ENCODE data around the gene COL7A1. TPM values are rescaled to one million over a fixed set of nuclear protein-coding genes. Genes with fewer than 3 reads are reported as not detected.

COL7A1 gene
- total and polyA plus RNA-seq, 2 of the 13 experiments (the other 11 are each of a cell fraction or from before 2014, with no cell fraction given) = 2.7 to 11.7 TPM

DNA sequence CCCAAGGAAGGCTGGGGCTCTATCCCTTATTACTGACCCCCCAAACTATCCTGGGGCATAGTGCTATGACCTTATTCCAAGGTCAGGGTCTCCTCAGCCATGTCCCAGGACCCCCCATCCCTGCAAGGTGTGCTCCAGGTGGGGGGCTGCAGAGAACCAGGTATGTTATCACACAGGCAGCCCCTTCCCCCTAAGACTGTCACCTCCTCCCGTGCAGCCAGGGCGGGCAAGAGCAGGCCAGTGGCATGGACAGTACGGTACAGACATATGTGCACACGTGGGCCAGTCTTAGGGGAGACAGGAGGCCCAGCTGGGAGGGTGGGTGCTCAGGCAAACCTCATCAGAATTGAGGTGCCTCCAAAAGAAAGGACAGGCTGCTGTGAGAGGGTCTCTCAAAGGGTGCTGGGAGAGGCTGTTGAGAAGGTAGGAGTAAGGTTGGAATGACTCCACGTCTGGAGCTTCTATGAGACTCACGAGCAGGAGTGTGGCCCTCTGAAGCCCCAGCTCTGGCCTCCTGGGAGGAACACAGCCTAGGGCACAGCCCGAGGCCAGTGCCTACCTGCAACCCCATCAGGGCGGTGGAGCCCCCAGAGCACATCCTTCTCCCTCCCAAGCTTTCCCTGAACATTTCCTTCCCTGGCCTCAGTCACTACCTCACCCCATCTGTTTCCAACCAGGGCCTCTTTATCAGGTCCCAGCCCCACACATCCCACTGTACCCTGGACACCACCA, 1.7 kb upstream of the COL7A1 start (continued):
- peak; percentile 38 for TF ChIP-seq AKAP8 (CRISPR knock-in tag; IDR thresholded peaks at IDR 0.05)

DNA sequence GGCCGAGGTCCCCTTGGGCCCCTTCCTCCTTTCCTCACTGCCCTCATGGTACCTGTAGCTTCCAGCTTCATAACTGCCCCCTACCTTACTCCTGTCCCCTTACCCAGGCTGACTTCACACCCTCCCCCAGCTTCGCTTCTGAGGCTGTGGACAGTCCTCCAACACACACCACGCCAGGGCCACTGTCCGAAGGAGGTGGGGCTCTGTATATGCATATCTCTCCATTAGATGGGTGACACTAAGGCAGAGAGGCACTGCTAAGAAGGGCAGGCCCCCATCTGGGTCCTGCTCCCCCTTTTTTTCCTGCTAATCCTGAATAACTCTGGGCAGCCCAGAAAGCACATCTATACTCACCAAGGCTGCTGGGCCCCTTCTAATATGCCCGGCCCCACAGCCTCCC, 1.0 kb upstream of the COL7A1 start:
- no peak for FAIRE-seq
- CTCF ChIA-PET (ENCODE audit: low intra/inter-chr PET ratio, low total read pairs) = no interaction called here
- ATAC-seq = peak; percentile 12
- TF ChIP-seq EED (CRISPR knock-in tag; IDR thresholded peaks at IDR 0.05) = no peak
- TF ChIP-seq GPN1 (CRISPR knock-in tag; IDR thresholded peaks at IDR 0.05; ENCODE audit: borderline replicate concordance) = no peak
- no peak for TF ChIP-seq SMAD1 (CRISPR knock-in tag; IDR thresholded peaks at IDR 0.05; ENCODE audit: borderline replicate concordance, low read depth)
- TF ChIP-seq ZNF775 (CRISPR knock-in tag; IDR thresholded peaks at IDR 0.05; ENCODE audit: borderline replicate concordance) = no peak
- TF ChIP-seq, protein P1, sequence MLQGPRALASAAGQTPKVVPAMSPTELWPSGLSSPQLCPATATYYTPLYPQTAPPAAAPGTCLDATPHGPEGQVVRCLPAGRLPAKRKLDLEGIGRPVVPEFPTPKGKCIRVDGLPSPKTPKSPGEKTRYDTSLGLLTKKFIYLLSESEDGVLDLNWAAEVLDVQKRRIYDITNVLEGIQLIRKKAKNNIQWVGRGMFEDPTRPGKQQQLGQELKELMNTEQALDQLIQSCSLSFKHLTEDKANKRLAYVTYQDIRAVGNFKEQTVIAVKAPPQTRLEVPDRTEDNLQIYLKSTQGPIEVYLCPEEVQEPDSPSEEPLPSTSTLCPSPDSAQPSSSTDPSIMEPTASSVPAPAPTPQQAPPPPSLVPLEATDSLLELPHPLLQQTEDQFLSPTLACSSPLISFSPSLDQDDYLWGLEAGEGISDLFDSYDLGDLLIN (CRISPR knock-in tag; IDR thresholded peaks at IDR 0.05; ENCODE audit: borderline replicate concordance) = no peak
- no peak for TF ChIP-seq KAT8 (CRISPR knock-in tag; IDR thresholded peaks at IDR 0.05)
- no peak for TF ChIP-seq ZNF670 (CRISPR knock-in tag; IDR thresholded peaks at IDR 0.05; ENCODE audit: borderline replicate concordance)
- TF ChIP-seq ZMYM4 (CRISPR knock-in tag; IDR thresholded peaks at IDR 0.05) = no peak
- TF ChIP-seq ZNF337 (CRISPR knock-in tag; IDR thresholded peaks at IDR 0.05; ENCODE audit: borderline replicate concordance, low read depth) = no peak
- no peak for TF ChIP-seq SIX4 (CRISPR knock-in tag; IDR thresholded peaks at IDR 0.05)
- no peak for TF ChIP-seq ZFP82 (CRISPR knock-in tag; IDR thresholded peaks at IDR 0.05; ENCODE audit: borderline replicate concordance)
- TF ChIP-seq, protein P2, sequence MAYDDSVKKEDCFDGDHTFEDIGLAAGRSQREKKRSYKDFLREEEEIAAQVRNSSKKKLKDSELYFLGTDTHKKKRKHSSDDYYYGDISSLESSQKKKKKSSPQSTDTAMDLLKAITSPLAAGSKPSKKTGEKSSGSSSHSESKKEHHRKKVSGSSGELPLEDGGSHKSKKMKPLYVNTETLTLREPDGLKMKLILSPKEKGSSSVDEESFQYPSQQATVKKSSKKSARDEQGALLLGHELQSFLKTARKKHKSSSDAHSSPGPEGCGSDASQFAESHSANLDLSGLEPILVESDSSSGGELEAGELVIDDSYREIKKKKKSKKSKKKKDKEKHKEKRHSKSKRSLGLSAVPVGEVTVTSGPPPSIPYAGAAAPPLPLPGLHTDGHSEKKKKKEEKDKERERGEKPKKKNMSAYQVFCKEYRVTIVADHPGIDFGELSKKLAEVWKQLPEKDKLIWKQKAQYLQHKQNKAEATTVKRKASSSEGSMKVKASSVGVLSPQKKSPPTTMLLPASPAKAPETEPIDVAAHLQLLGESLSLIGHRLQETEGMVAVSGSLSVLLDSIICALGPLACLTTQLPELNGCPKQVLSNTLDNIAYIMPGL (CRISPR knock-in tag; IDR thresholded peaks at IDR 0.05; ENCODE audit: borderline replicate concordance in 1 of 2, low read depth in 1 of 2) = 0 out of 4 replicates have a peak, but pooled peaks of 1 of the 2 experiments have one; percentile 26
- TF ChIP-seq, protein P3, sequence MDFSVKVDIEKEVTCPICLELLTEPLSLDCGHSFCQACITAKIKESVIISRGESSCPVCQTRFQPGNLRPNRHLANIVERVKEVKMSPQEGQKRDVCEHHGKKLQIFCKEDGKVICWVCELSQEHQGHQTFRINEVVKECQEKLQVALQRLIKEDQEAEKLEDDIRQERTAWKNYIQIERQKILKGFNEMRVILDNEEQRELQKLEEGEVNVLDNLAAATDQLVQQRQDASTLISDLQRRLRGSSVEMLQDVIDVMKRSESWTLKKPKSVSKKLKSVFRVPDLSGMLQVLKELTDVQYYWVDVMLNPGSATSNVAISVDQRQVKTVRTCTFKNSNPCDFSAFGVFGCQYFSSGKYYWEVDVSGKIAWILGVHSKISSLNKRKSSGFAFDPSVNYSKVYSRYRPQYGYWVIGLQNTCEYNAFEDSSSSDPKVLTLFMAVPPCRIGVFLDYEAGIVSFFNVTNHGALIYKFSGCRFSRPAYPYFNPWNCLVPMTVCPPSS (IDR thresholded peaks at IDR 0.05) = no peak
- no peak for TF ChIP-seq NFYC (CRISPR knock-in tag; IDR thresholded peaks at IDR 0.05)
- no peak for TF ChIP-seq ZNF816 (CRISPR knock-in tag; IDR thresholded peaks at IDR 0.05; ENCODE audit: borderline replicate concordance)
- no peak for TF ChIP-seq ZNF589 (CRISPR knock-in tag; conservative IDR thresholded peaks at IDR 0.05)
- TF ChIP-seq MIER3 (CRISPR knock-in tag; IDR thresholded peaks at IDR 0.05; ENCODE audit: borderline replicate concordance) = no peak
- no peak for TF ChIP-seq KLF13 (CRISPR knock-in tag; IDR thresholded peaks at IDR 0.05)

More for the DNA sequence above, 1.0 kb upstream of the COL7A1 start:
- H3K36me3 ChIP-seq (replicated peaks in 1 of 2; ENCODE audit: control insufficient read depth in 1 of 2, insufficient read depth in 2 of 2, low read length in 2 of 2) = peaks cover 20 to 35% of the 10 kb centered on the region in 2 experiments; a peak in 4 of 5 replicates
- POLR2A ChIA-PET = interaction anchor here (1.3 to 3.3 kb wide), 3 partner anchors 14 to 40 kb away, joined by 4 to 11 read pairs (median 5); partner anchors contain the start of genes SLC26A6 and UQCRC1
- no peaks in the 10 kb centered on the region for H3K27me3 ChIP-seq (ENCODE audit: control insufficient read depth in 1 of 2, insufficient read depth in 2 of 2, low read length in 2 of 2)
- H3K27ac ChIP-seq (ENCODE audit: extremely low read length, insufficient read depth, low read length) = no peak overlapping the region
- no peak for DNase-seq (ENCODE audit: low spot score)
- H3K79me2 ChIP-seq (ENCODE audit: insufficient read depth, low read length) = no peaks in the 10 kb centered on the region
- H3K9ac ChIP-seq (ENCODE audit: insufficient read depth, low read depth, low read length) = no peak overlapping the region
- no TSS peak for BruUV-seq (replicated peaks)
- H3K4me2 ChIP-seq (ENCODE audit: low read depth, low read length) = no peak overlapping the region
- in situ Hi-C loops (cut with HindIII; ENCODE audit: extremely low pct_ligation_motif_present, low pct_unique_long_range_greater_than_20kb) = no loop called here
- no peak overlapping the region for H2AFZ ChIP-seq (ENCODE audit: low read length)
- 75% methylated on average over 4 of the region's 5 CpGs for WGBS (ENCODE audit: low lambda C conversion rate)
- peaks cover 35% of the 10 kb centered on the region for H3K4me1 ChIP-seq (ENCODE audit: insufficient read depth, low read length)
- no peak overlapping the region for H3K4me3 ChIP-seq (replicated peaks in 1 of 3; ENCODE audit: insufficient read depth in 1 of 3, low read depth in 2 of 3, low read length in 3 of 3)
- H3K9me3 ChIP-seq (ENCODE audit: low read length) = no peaks in the 10 kb centered on the region
- H4K20me1 ChIP-seq (ENCODE audit: insufficient read depth, low read length) = 0 out of 2 replicates have a peak, but pooled peaks cover 8% of the 10 kb centered on the region
- intact Hi-C loops (cut with micrococcal nuclease; ENCODE audit: unreplicated experiment) = no loop called here

All from HepG2 (cell line).